Measurements from ENCODE around the gene COA7. TPM values are rescaled to one million over a fixed set of nuclear protein-coding genes. Genes with fewer than 3 reads are reported as not detected.

Gene COA7
- total RNA-seq, 2 donors from 2014 or later: 23.5 to 29.9 TPM

GRCh38 chr1:52741259-52741658 is 43.1 kb upstream of the COA7 start:
- H3K9me3 ChIP-seq (ENCODE audit: control insufficient read depth, low read length): peaks cover 11% of the 10 kb centered on the region
- H3K4me3 ChIP-seq (ENCODE audit: low read length): no peak overlapping the region

GRCh38 chr1:52739699-52740467 is 41.7 kb upstream of the COA7 start:
- Histone ChIP-seq H3K9ac (ENCODE audit: extremely low read depth, low read length, poor library complexity, severe bottlenecking) (no peak overlapping the region), H3K27me3 (ENCODE audit: control insufficient read depth, insufficient read depth, low read length, poor library complexity, severe bottlenecking) (no peaks in the 10 kb centered on the region), H3K4me1 (ENCODE audit: control insufficient read depth, insufficient read depth, low read length) (no peaks in the 10 kb centered on the region), H3K9me3 (ENCODE audit: control insufficient read depth, low read length) (peaks cover 11% of the 10 kb centered on the region), H3K36me3 (ENCODE audit: control insufficient read depth, insufficient read depth, low read length) (peaks cover 18% of the 10 kb centered on the region), H3K4me3 (ENCODE audit: low read length) (no peak overlapping the region), H3K27ac (ENCODE audit: low read depth, low read length) (no peak overlapping the region)
- Mint-ChIP-seq H3K27ac (no peak overlapping the region), H3K4me1 (peaks cover 3% of the 10 kb centered on the region), H3K27me3 (ENCODE audit: insufficient read depth) (no peaks in the 10 kb centered on the region), H3K36me3 (ENCODE audit: low read depth) (peaks cover 17% of the 10 kb centered on the region), H3K9me3 (peaks cover 17% of the 10 kb centered on the region), H3K4me3 (no peak overlapping the region)
- WGBS, 2 experiments (ENCODE audit: insufficient coverage in 1 of 2, insufficient read length in 1 of 2): 95 to 96% methylated on average over 3 to 4 of the region's 4 CpGs
- TF ChIP-seq, protein P1, sequence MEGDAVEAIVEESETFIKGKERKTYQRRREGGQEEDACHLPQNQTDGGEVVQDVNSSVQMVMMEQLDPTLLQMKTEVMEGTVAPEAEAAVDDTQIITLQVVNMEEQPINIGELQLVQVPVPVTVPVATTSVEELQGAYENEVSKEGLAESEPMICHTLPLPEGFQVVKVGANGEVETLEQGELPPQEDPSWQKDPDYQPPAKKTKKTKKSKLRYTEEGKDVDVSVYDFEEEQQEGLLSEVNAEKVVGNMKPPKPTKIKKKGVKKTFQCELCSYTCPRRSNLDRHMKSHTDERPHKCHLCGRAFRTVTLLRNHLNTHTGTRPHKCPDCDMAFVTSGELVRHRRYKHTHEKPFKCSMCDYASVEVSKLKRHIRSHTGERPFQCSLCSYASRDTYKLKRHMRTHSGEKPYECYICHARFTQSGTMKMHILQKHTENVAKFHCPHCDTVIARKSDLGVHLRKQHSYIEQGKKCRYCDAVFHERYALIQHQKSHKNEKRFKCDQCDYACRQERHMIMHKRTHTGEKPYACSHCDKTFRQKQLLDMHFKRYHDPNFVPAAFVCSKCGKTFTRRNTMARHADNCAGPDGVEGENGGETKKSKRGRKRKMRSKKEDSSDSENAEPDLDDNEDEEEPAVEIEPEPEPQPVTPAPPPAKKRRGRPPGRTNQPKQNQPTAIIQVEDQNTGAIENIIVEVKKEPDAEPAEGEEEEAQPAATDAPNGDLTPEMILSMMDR (conservative IDR thresholded peaks at IDR 0.05): no peak
- DNase-seq: no peak

More at GRCh38 chr1:52741259-52741658, 43.1 kb upstream of the COA7 start:
- Mint-ChIP-seq H3K36me3 (ENCODE audit: low read depth) (peaks cover 17% of the 10 kb centered on the region), H3K9me3 (peaks cover 17% of the 10 kb centered on the region), H3K4me1 (peaks cover 3% of the 10 kb centered on the region), H3K27me3 (ENCODE audit: insufficient read depth) (no peaks in the 10 kb centered on the region), H3K27ac (no peak overlapping the region), H3K4me3 (no peak overlapping the region)
- H3K9ac ChIP-seq (ENCODE audit: extremely low read depth, low read length, poor library complexity, severe bottlenecking): no peak overlapping the region
- H3K4me1 ChIP-seq (ENCODE audit: control insufficient read depth, insufficient read depth, low read length): no peaks in the 10 kb centered on the region
- DNase-seq: no peak
- TF ChIP-seq, protein P1 (conservative IDR thresholded peaks at IDR 0.05): no peak
- H3K27ac ChIP-seq (ENCODE audit: low read depth, low read length): no peak overlapping the region
- H3K36me3 ChIP-seq (ENCODE audit: control insufficient read depth, insufficient read depth, low read length): peaks cover 18% of the 10 kb centered on the region
- H3K27me3 ChIP-seq (ENCODE audit: control insufficient read depth, insufficient read depth, low read length, poor library complexity, severe bottlenecking): no peaks in the 10 kb centered on the region
- WGBS, 2 experiments (ENCODE audit: insufficient coverage in 1 of 2, insufficient read length in 1 of 2): 100% methylated on average over 2 of the region's 3 CpGs

DNA sequence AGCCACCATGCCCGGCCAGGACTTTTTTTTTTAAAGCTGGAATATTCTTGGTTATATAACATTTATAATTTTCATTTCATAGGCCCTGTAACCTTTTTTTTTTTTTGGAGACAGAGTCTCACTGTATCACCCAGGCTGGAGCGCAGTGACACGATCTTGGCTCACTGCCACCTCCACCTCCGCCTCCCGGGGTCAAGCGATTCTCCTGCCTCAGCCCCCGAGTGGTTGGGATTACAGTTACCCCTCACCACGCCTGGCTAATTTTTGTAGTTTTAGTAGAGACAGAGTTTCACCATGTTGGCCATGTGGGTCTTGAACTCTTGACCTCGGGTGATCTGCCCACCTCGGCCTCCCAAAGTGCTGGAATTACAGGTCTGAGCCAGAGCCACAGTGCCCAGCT is 40.7 kb upstream of the COA7 start:
- Histone ChIP-seq H3K4me1 (ENCODE audit: control insufficient read depth, insufficient read depth, low read length) (no peaks in the 10 kb centered on the region), H3K36me3 (ENCODE audit: control insufficient read depth, insufficient read depth, low read length) (peaks cover 18% of the 10 kb centered on the region), H3K27ac (ENCODE audit: low read depth, low read length) (no peak overlapping the region), H3K9me3 (ENCODE audit: control insufficient read depth, low read length) (peaks cover 11% of the 10 kb centered on the region), H3K27me3 (ENCODE audit: control insufficient read depth, insufficient read depth, low read length, poor library complexity, severe bottlenecking) (no peaks in the 10 kb centered on the region), H3K4me3 (ENCODE audit: low read length) (no peak overlapping the region), H3K9ac (ENCODE audit: extremely low read depth, low read length, poor library complexity, severe bottlenecking) (no peak overlapping the region)
- DNase-seq: no peak
- 94 to 97% methylated on average over 9 to 10 of the region's 10 CpGs for WGBS, 2 experiments (ENCODE audit: insufficient coverage in 1 of 2, insufficient read length in 1 of 2)
- no peak overlapping the region for H3K27ac Mint-ChIP-seq
- TF ChIP-seq, protein P1 (conservative IDR thresholded peaks at IDR 0.05): no peak
- no peaks in the 10 kb centered on the region for H3K27me3 Mint-ChIP-seq (ENCODE audit: insufficient read depth)
- H3K9me3 Mint-ChIP-seq: peaks cover 17% of the 10 kb centered on the region
- H3K4me3 Mint-ChIP-seq: no peak overlapping the region
- peaks cover 3% of the 10 kb centered on the region for H3K4me1 Mint-ChIP-seq
- peaks cover 20% of the 10 kb centered on the region for H3K36me3 Mint-ChIP-seq (ENCODE audit: low read depth)
